ENCODE data around the gene C1QBP.
A peak's percentile ranks its signal among the peaks of the same experiment; 100 is the strongest.

Gene C1QBP, protein sequence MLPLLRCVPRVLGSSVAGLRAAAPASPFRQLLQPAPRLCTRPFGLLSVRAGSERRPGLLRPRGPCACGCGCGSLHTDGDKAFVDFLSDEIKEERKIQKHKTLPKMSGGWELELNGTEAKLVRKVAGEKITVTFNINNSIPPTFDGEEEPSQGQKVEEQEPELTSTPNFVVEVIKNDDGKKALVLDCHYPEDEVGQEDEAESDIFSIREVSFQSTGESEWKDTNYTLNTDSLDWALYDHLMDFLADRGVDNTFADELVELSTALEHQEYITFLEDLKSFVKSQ

DNA sequence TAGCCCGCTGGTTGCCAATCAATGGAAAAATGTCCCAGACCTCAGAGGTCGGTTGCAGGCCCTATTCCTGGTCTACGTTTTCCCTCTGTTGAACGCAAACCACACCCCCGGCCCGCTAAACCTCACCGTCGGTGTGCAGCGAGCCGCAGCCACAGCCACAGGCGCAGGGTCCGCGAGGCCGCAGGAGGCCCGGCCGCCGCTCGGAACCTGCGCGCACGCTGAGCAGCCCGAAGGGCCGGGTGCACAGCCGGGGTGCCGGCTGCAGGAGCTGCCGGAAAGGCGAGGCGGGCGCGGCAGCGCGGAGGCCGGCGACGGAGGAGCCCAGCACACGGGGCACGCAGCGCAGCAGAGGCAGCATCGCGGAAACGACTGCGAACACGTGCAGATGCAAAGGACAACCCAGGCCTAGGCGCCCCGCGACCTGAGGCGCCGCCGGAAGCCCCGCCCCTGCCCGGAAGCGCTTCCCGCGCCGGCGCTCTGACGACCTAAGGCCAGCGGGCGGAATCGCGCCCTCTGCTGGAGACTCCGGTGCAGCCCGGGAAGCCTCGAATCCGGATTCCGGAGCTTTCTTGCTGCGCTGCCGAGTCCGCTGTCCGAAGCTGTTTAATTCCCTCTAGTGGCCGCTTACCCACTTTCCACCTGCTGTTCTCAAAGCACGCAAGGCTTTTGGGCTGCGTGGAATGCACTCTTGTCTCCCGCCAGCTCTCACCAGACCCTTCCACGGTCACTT is at the start of gene C1QBP:
Gene C1QBP (minus strand): TSS at position 440 of the 730 bp plus-strand sequence. CDS start 82 bp downstream, at position 358.
- Histone ChIP-seq H3K4me3 (ENCODE audit: low read length) (peak within 1 kb of the TSS; percentile 100), H3K9me3 (ENCODE audit: control insufficient read depth, insufficient read depth, low read length) (no peaks in the 10 kb centered on the region), H3K36me3 (ENCODE audit: control insufficient read depth, insufficient read depth, low read length) (peaks cover 24% of the 10 kb centered on the region), H3K4me1 (ENCODE audit: control insufficient read depth, insufficient read depth, low read length) (0 out of 2 replicates have a peak, but pooled peaks cover 1% of the 10 kb centered on the region), H3K27me3 (ENCODE audit: control insufficient read depth, insufficient read depth, low read length) (no peaks in the 10 kb centered on the region), H3K27ac (ENCODE audit: low read length) (no peak within 1 kb of the TSS)
- DNase-seq (ENCODE audit: low read depth, low spot score): peak; percentile 91
- no CpG with 5 or more reads among the region's 75 CpGs for WGBS (ENCODE audit: insufficient coverage, insufficient read length)

DNA sequence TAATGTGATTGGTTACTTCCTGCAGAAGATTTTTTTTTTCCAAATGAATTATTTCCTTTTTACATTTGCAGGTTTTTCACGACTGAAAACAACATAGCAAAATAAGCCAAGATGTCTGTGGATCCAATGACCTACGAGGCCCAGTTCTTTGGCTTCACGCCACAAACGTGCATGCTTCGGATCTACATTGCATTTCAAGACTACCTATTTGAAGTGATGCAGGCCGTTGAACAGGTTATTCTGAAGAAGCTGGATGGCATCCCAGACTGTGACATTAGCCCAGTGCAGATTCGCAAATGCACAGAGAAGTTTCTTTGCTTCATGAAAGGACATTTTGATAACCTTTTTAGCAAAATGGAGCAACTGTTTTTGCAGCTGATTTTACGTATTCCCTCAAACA is 49.8 kb upstream of the C1QBP start:
- DNase-seq (ENCODE audit: low read depth, low spot score): no peak
- no CpG with 5 or more reads among the region's 8 CpGs for WGBS (ENCODE audit: insufficient coverage, insufficient read length)
- Histone ChIP-seq H3K36me3 (ENCODE audit: control insufficient read depth, insufficient read depth, low read length) (peaks cover 9% of the 10 kb centered on the region; the same call in 1 of the 2 replicates), H3K27ac (ENCODE audit: low read length) (no peak overlapping the region), H3K4me1 (ENCODE audit: control insufficient read depth, insufficient read depth, low read length) (no peaks in the 10 kb centered on the region), H3K9me3 (ENCODE audit: control insufficient read depth, insufficient read depth, low read length) (no peaks in the 10 kb centered on the region), H3K4me3 (ENCODE audit: low read length) (no peak overlapping the region), H3K27me3 (ENCODE audit: control insufficient read depth, insufficient read depth, low read length) (no peaks in the 10 kb centered on the region)

DNA sequence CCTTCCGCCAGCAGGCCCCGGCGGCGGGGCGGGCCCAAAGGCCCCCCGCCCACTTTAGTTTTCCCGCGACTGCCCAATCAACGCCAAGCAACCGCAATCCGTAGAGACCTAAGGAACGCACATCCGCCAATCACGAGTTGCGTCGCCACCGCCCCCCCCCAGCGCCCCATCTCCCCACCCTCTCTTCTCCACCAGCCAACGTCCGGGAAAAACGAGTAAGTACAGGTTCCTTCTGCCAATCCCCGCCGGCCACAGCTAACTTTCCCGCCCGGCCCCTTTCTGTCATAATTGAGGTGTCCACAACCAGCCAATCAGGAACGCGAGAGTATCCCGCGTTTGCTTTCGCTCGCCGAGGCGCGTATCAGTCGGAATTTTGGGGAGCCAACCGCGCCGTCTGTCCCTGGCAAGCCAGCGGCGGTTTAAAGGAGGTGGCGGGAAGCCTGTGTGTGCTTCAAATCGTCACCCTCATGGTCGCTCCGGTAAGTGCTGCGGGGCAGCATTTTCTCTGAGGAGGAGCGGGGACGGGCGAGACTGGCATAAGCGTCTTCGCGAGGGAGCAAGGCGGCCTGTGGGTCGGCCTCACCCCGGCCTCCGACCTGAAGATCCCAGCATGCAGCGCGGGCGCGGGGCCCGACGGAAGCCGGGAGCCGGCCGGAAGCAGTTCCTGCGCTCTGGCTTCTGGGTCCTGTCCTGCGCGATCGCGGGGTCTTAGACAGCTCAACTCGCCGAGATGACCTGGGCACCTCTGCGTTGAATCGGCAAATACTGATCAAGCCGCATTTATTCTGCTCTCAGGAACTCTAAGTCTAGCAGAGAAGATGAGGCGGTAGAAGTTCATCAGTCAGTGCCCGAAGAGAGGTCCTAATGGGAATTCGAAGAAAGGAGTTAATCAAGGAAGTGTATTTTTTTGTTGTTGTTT is 47.5 kb upstream of the C1QBP start, which contains the start of gene MIS12:
Gene MIS12 (plus strand): TSS at position 361 of the 919 bp plus-strand sequence. CDS start 2,297 bp downstream, outside the sequence.
- Histone ChIP-seq H3K36me3 (ENCODE audit: control insufficient read depth, insufficient read depth, low read length) (peaks cover 9% of the 10 kb centered on the region; the same call in 1 of the 2 replicates), H3K9me3 (ENCODE audit: control insufficient read depth, insufficient read depth, low read length) (no peaks in the 10 kb centered on the region), H3K4me1 (ENCODE audit: control insufficient read depth, insufficient read depth, low read length) (no peaks in the 10 kb centered on the region), H3K4me3 (ENCODE audit: low read length) (peak within 1 kb of the TSS; percentile 93), H3K27ac (ENCODE audit: low read length) (no peak within 1 kb of the TSS), H3K27me3 (ENCODE audit: control insufficient read depth, insufficient read depth, low read length) (no peaks in the 10 kb centered on the region)
- DNase-seq (ENCODE audit: low read depth, low spot score): peak; percentile 88
- no CpG with 5 or more reads among the region's 77 CpGs for WGBS (ENCODE audit: insufficient coverage, insufficient read length)

DNA sequence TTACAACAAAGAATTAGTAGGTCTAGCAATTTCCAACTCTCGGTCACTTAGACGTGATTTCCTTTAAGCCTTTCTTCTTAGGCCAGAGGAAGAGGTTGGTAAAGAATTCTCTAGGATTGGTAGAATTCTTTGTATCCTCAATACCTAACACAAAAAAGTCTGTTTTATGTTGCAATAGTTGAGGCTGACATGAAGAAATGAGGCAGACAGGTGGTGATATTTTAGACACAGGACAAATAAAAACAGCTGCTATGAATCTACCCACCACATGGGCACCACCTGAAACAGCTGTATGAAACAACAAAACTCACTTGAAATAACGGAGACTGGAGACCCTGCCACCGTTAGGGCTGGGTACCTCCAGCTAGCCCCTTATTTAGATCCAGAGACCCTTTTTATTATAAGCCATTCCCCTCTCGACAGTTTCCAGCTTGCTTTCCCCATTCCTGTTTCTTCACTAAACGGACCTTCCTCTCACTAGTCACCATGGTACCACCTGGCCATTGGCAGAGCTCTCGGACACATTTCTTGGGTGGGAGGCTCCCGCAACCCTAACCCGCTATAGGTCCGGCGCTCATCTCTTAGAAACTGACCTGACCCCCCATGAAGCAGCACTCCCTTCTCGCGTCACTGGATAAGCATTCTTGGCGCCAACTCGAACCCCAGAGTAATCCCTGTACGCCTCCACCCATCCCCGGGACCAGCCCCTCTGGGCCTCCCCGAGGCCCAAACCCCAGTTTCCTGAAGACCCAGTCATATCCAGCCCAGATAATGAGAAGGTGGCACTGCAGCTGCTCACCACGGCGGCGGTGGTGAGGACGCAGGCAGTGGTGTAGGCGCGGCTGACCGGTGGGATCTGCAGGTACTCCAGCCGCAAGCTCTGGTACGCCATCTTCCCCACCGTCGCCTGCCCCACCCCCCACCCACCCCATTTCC is 46.6 kb upstream of the C1QBP start, which contains the start of gene DERL2:
Gene DERL2 (minus strand): TSS at position 909 of the 936 bp plus-strand sequence. CDS start 17 bp downstream, at position 892.
- Histone ChIP-seq H3K9me3 (ENCODE audit: control insufficient read depth, insufficient read depth, low read length) (no peaks in the 10 kb centered on the region), H3K4me3 (ENCODE audit: low read length) (peak within 1 kb of the TSS; percentile 93), H3K36me3 (ENCODE audit: control insufficient read depth, insufficient read depth, low read length) (peaks cover 9% of the 10 kb centered on the region; the same call in 1 of the 2 replicates), H3K4me1 (ENCODE audit: control insufficient read depth, insufficient read depth, low read length) (no peaks in the 10 kb centered on the region), H3K27me3 (ENCODE audit: control insufficient read depth, insufficient read depth, low read length) (no peaks in the 10 kb centered on the region), H3K27ac (ENCODE audit: low read length) (no peak within 1 kb of the TSS)
- no peak for DNase-seq (ENCODE audit: low read depth, low spot score)
- WGBS (ENCODE audit: insufficient coverage, insufficient read length): no CpG with 5 or more reads among the region's 29 CpGs

DNA sequence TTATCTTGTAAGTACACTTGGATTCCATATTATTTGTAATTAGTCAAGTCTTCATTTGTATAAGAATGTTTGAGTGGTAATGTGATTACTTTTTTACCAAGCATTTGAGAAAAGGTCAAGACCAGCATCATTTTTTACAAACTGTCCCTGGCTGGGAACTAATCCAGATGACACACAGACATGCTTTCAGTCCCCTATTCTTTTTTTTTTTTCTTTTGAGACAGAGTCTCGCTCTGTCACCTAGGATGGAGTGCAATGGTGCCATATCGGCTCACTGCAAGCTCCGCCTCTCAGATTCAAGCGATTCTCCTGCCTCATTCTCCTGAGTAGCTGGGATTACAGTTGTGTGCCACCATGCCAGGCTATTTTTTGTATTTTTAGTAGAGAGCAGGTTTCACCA is 42.5 kb upstream of the C1QBP start:
- H3K27me3 ChIP-seq (ENCODE audit: control insufficient read depth, insufficient read depth, low read length): no peaks in the 10 kb centered on the region
- H3K4me3 ChIP-seq (ENCODE audit: low read length): no peak overlapping the region
- DNase-seq (ENCODE audit: low read depth, low spot score): no peak
- no peak overlapping the region for H3K27ac ChIP-seq (ENCODE audit: low read length)
- H3K9me3 ChIP-seq (ENCODE audit: control insufficient read depth, insufficient read depth, low read length): no peaks in the 10 kb centered on the region
- no peaks in the 10 kb centered on the region for H3K4me1 ChIP-seq (ENCODE audit: control insufficient read depth, insufficient read depth, low read length)
- no CpG with 5 or more reads among the region's 4 CpGs for WGBS (ENCODE audit: insufficient coverage, insufficient read length)
- H3K36me3 ChIP-seq (ENCODE audit: control insufficient read depth, insufficient read depth, low read length): peaks cover 15% of the 10 kb centered on the region; the same call in 1 of the 2 replicates

DNA sequence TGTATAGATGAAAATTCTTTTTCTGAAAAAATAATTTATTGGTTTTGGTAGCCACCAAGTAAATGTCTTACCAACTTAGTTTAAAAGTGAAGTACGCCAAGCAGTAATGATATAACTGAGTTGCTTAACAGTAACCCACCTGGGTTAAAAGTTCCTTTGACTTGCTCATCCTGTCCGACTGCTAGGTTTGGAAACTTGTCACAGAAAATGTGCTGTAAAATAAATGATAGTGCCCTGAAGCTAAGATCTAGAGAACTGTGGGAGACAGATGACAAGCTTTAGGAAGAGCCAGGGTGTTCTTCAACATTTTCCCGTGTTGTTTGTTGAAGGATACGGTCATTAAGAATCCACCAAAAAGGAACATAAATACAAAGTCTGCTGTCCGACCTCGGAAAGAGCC is 42.0 kb upstream of the C1QBP start:
- Histone ChIP-seq H3K4me1 (ENCODE audit: control insufficient read depth, insufficient read depth, low read length) (no peaks in the 10 kb centered on the region), H3K9me3 (ENCODE audit: control insufficient read depth, insufficient read depth, low read length) (no peaks in the 10 kb centered on the region), H3K36me3 (ENCODE audit: control insufficient read depth, insufficient read depth, low read length) (peaks cover 15% of the 10 kb centered on the region; the same call in 1 of the 2 replicates), H3K27ac (ENCODE audit: low read length) (no peak overlapping the region), H3K27me3 (ENCODE audit: control insufficient read depth, insufficient read depth, low read length) (no peaks in the 10 kb centered on the region), H3K4me3 (ENCODE audit: low read length) (no peak overlapping the region)
- no CpG with 5 or more reads among the region's 6 CpGs for WGBS (ENCODE audit: insufficient coverage, insufficient read length)
- DNase-seq (ENCODE audit: low read depth, low spot score): no peak

DNA sequence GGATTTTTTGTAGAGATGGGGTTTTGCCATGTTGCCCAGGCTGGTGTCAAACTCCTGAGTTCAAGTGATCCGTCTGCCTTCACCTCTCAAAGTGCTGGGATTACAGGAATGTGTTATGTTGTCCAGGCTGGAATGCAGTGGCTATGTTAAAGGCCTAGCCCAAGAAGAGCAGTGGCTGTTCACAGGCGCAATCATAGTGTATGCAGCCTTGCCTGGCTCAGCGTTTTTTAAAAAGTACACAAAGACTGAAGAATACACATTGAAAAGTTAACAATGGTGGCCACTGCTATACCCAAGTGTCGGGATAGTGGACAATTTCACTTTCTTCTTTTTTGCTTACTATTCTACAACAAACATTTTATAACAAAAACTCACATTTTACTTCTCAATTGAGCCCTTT is 40.0 kb upstream of the C1QBP start:
- Histone ChIP-seq H3K27me3 (ENCODE audit: control insufficient read depth, insufficient read depth, low read length) (no peaks in the 10 kb centered on the region), H3K27ac (ENCODE audit: low read length) (no peak overlapping the region), H3K4me1 (ENCODE audit: control insufficient read depth, insufficient read depth, low read length) (no peaks in the 10 kb centered on the region), H3K9me3 (ENCODE audit: control insufficient read depth, insufficient read depth, low read length) (no peaks in the 10 kb centered on the region), H3K4me3 (ENCODE audit: low read length) (no peak overlapping the region), H3K36me3 (ENCODE audit: control insufficient read depth, insufficient read depth, low read length) (peaks cover 19% of the 10 kb centered on the region; the same call in 1 of the 2 replicates)
- DNase-seq (ENCODE audit: low read depth, low spot score): no peak
- WGBS (ENCODE audit: insufficient coverage, insufficient read length): no CpG with 5 or more reads among the region's 4 CpGs

DNA sequence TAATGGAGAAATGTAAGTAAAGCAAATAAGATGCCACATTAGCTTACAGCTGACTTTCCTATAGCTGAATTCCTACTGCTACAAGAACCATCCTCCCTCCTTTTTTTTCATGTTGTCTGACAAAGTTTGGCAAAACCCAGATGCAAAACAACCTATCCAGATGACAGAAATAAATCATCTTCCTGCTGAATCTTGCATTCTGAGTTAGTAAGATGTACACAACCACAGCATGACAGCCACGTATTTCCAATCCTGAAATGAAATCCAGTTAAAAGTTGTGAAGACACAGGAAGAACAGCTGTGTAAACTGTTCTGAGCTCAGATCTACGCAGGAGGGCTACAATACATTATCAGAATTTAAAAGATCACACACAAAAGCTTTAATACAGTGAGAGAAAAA is 35.0 kb upstream of the C1QBP start:
- Histone ChIP-seq H3K27me3 (ENCODE audit: control insufficient read depth, insufficient read depth, low read length) (no peaks in the 10 kb centered on the region), H3K4me3 (ENCODE audit: low read length) (no peak overlapping the region), H3K36me3 (ENCODE audit: control insufficient read depth, insufficient read depth, low read length) (peaks cover 12% of the 10 kb centered on the region; the same call in 1 of the 2 replicates), H3K27ac (ENCODE audit: low read length) (no peak overlapping the region), H3K4me1 (ENCODE audit: control insufficient read depth, insufficient read depth, low read length) (no peaks in the 10 kb centered on the region), H3K9me3 (ENCODE audit: control insufficient read depth, insufficient read depth, low read length) (no peaks in the 10 kb centered on the region)
- no CpG with 5 or more reads among the region's 2 CpGs for WGBS (ENCODE audit: insufficient coverage, insufficient read length)
- DNase-seq (ENCODE audit: low read depth, low spot score): no peak

DNA sequence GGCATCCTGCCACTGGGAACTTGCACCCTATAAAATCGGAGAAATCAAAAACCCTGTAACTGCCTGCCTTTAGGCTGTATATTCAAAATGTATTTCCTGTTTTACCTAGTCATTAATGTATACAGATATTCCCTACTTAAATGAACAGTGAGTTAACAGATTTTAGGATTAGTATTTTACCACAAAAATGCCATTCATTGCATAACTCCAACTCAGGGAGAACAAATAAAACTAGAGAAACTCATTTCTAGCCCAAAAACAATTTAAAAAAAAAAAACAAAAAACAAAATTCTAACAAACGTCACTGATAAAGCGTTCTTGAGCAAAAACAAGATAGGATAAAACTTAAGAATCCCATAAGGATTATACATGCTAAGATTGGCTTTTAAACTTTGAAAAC is 33.6 kb upstream of the C1QBP start:
- H3K36me3 ChIP-seq (ENCODE audit: control insufficient read depth, insufficient read depth, low read length): peaks cover 7% of the 10 kb centered on the region; the same call in 1 of the 2 replicates
- no peaks in the 10 kb centered on the region for H3K27me3 ChIP-seq (ENCODE audit: control insufficient read depth, insufficient read depth, low read length)
- no peak overlapping the region for H3K27ac ChIP-seq (ENCODE audit: low read length)
- DNase-seq (ENCODE audit: low read depth, low spot score): no peak
- no peaks in the 10 kb centered on the region for H3K9me3 ChIP-seq (ENCODE audit: control insufficient read depth, insufficient read depth, low read length)
- no peaks in the 10 kb centered on the region for H3K4me1 ChIP-seq (ENCODE audit: control insufficient read depth, insufficient read depth, low read length)
- 100% methylated on average over 1 of the region's 3 CpGs for whole genome bisulfite sequencing (ENCODE audit: insufficient coverage, insufficient read length)
- H3K4me3 ChIP-seq (ENCODE audit: low read length): no peak overlapping the region

Measured in iPS DF 6.9 (cell line).